GM10266 (cell line): Measurements from ENCODE around the gene SSH2.

Experiments used
- DNase-seq: peaks from one replicate; pipeline ENCODE4 v3.0.0; 2012; ENCODE audit errors: extremely low spot score
- CTCF ChIP-seq: IDR thresholded peaks from 2 replicates; pipeline ENCODE4 v1.5.1; 2012; ENCODE audit warnings: mild to moderate bottlenecking, low read depth; ENCODE audit not compliant: control insufficient read depth, insufficient read depth; ENCODE audit errors: missing control alignments

Gene SSH2

GRCh38 chr17:29612094-29612403, 318.0 kb downstream of the SSH2 start:
- no peak for DNase-seq

GRCh38 chr17:29611351-29612093, 318.5 kb downstream of the SSH2 start:
- TF ChIP-seq CTCF, result no peak
- DNase-seq, result no peak

More at GRCh38 chr17:29612094-29612403, 318.0 kb downstream of the SSH2 start:
- no peak for TF ChIP-seq CTCF

GRCh38 chr17:29610395-29610794, 319.6 kb downstream of the SSH2 start:
- DNase-seq, result no peak
- TF ChIP-seq CTCF, result no peak

- DNase-seq, result no peak
These were observed 321.0 kb downstream of the SSH2 start for GRCh38 chr17:29608986-29609385.

DNA sequence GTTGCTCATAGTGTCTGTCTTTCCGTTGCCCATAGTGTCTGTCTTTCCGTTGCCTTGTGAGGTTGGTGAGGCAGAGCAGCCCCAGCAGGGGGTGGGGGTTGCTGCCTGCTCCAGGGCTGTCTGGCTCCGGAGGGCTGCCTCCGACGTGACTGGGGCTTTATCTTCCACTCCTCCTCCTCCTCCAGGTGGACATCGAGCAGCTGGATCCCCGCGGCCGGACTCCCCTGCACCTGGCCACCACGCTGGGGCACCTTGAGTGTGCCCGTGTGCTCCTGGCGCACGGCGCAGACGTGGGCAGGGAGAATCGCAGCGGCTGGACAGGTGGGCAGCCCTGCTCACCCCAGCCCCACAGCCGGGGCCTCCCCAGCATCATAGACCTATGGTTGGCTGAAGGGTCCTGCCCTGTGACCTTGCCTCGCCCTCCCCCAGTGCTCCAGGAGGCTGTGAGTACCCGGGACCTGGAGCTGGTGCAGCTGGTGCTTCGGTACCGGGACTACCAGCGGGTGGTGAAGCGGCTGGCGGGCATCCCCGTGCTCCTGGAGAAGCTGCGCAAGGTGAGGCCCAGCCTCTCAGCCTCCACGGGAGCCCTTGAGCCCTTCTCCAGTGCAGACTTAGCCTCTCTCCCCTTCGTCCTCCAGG, 322.4 kb downstream of the SSH2 start:
- no peak for TF ChIP-seq CTCF
- no peak for DNase-seq

More at GRCh38 chr17:29608986-29609385, 321.0 kb downstream of the SSH2 start:
- TF ChIP-seq CTCF, result no peak

DNA sequence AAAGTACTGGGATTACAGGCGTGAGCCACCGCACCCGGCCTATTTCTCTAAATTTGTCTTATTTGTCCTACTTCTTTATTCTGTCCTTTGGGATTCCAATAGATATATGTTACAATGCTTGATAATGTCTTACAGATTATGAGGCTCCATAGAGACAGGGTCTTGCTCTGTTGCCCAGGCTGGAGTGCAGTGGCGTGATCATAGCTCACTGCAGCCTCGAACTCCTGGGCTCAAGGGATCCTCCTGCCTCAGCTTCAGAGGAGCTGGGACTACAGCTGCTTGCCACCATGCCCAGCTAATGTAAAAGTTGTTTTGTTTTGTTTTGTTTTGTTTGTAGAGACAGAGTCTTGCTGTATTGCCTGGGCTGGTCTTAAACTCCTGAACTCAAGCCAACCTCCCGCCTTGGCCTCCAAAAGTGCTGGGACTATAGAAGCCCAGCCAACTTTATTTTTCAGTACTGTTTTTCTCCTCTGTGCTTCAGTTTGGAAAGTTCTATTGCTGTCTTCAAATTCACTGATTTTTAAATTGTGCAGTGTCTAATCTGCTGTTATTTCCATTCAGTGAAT, 326.8 kb downstream of the SSH2 start:
- TF ChIP-seq CTCF, result no peak
- no peak for DNase-seq
